NCI-H2107 treated with DMSO at 0.1 percent for 48 hours (cell line): ENCODE measurements around the gene EDAR.
A peak's percentile ranks its signal among the peaks of the same experiment; 100 is the strongest.

Experiments
- DNase-seq: peaks from one replicate; lab custom pipeline; 2025; ENCODE audit not compliant: unreplicated experiment; lab: John Stamatoyannopoulos, UW

The EDAR gene

DNA sequence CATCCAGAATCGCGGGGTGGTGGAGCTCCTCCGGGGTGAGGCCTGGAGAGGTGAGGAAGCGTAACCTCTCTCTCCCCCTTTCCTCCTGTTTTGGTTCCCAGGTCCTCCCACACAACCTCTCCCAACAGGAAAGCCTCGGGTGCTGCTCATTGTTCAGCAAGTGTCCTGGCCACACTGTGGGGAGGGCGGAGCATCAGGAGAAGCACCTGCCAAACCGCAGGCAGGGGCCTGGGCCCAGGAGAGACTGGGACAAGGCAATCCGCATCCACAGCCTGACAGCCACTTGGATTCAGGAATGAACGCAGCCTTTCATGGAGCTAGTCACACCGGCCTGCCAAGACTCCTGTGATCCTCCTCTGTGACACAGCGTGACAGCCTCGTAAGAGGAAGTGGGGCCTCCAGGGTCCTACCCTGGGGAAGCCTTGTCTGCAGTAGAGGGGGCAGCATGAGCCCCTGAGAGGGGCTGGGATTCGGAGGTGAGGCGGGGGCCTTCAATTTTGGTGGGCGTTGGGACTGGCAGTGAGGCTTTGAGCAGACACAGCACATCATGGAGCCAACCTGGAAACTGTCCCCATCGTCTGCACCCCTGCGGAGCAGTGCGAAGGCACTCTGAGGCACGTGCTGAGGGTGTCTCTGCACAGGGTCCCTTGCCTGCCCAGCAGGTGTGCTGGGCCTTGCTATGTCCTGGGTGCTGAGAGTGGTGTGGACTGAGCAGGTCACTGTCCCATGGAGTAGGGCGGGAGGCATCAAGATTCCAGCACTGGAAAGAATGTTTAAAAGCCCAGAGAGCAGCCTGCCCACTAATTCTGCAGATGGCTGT, 62.2 kb downstream of the EDAR start:
- DNase-seq, result peak; percentile 13

DNA sequence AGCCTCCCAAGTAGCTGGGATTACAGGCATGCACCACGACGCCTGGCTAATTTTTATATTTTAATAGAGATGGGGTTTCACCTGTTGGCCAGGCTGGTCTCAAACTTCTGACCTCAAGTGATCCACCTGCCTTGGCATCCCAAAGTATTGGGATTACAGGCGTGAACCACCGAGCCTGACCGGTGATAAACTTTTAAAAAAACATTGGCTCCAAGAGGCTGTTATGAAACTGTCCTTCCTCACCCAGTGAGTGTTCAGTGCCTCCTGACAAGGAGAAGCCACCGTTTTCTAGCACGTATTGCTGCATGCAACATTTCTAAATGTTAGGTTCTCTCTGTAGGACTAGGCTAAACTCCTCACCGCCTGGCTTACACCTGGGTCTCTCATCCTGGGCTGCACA, 63.3 kb downstream of the EDAR start:
- no peak for DNase-seq

DNA sequence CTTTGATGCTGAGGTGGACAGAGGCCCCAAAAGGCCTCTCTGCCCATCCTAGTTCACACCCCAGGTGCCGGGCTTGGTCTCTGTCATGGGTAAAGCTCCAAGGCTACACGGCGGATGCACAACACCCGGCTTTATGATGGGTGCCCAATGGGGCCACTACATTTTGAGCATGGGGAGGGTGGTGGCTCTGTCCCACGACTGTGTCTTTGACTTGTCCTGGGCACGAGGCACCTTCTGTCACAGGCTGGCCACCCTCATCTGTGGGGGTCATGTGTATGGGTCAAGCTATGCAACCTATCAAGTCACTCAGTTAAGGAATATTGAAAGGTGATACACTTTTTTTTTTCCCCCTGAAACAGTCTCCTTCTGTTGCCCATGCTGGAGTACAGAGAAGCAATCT, 63.7 kb downstream of the EDAR start:
- DNase-seq, result no peak

DNA sequence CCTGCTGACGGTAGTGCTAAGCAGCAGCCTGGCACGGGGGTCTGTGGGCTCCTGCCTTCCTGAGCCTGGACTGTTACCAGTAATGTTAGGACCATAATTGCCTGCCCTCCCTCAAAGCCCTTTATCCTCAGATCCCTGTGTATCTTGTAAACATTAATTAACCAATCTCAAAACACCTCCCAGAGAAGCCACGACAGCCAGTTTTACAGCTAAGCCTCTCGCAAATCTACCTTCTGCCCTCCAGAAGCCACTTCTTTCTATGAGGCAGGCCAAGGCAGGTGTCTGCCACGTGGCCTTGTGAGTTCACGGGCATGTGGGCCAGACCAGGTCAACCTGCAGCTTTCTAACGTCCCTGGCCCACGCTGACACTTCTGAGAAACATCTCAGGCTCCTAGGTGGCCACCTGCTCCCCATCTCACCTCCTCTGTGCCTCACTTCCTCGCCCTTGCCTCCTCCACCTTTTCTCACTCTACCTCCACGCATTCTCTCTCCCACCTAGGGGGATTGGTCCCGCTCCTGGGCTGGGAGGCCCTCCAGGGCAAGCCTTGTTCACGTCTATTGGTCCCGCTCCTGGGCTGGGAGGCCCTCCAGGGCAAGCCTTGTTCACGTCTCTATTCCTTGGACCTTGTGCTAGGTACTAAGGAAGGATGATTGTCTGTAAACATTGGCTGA, 64.3 kb downstream of the EDAR start:
- no peak for DNase-seq

DNA sequence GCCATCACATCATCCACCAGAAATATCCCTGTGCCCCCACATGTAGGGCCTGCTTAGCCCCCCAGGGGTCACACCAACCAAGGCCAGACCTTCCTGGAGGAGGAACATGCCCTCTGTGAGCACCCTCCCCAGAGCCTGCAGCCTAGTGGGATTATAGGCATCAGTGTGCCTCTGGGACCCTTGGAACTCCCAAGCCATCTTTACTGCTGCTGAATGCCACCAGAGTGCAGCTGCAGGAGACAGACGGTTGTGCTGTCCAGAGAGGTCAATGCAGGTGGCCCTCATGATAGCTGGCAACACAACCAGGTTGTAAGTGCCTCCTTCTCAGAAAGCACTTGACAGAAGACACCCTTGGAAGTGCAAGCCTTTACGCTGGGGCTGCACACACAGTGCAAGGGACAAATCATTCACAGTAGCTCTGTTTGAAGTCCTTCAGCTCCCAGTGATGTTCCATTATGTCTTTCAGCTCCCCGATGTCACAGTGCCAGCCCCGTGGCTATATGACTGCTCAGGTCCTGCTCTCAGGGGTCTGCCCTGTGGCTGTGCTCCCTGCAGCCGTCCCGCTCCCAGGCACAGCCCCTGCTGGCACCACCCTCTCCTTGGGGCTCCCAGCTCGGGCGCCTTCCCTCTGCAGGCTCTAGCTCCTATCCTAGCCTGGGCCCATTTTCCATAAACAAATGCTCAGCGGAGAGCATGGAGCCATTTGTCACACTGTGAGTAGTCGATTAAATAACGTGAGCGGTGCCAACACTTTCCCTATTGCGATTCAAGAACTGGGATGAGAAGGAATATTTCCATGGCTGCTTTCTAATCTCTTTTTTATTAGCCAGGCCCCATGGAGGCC, 65.1 kb downstream of the EDAR start:
- DNase-seq, result no peak

DNA sequence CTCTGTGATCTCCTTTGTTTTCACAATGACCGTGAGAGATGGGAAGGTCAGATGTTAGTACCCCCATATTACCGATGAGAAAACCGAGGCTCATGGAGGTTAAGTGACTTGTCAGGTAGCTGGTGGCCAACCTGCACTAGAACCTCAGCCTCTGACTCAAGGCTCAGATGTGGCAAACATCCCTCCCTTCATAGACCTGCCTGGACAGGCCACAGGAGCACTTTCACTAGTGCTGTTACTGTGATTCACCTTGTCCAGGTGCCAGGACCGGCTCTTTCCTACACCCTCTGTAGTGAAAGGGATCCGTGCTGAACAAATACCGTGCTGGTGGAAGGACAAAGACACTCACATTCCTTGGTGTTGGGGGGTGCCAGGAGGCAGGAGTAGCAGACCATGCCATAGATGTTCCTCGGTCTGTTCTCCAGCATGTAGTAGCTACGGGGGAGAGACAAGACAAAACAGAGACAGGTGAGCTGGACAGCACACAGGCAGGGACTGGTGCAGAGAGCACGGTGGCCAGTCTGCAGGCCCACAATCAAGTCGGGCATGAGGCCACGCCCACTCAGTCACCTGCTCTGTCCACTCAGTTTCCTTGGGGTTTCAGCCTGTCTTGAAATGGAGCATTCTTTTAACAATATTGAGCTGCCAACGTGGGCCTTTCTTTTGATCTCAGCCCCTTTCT, 65.9 kb downstream of the EDAR start:
- no peak for DNase-seq

DNA sequence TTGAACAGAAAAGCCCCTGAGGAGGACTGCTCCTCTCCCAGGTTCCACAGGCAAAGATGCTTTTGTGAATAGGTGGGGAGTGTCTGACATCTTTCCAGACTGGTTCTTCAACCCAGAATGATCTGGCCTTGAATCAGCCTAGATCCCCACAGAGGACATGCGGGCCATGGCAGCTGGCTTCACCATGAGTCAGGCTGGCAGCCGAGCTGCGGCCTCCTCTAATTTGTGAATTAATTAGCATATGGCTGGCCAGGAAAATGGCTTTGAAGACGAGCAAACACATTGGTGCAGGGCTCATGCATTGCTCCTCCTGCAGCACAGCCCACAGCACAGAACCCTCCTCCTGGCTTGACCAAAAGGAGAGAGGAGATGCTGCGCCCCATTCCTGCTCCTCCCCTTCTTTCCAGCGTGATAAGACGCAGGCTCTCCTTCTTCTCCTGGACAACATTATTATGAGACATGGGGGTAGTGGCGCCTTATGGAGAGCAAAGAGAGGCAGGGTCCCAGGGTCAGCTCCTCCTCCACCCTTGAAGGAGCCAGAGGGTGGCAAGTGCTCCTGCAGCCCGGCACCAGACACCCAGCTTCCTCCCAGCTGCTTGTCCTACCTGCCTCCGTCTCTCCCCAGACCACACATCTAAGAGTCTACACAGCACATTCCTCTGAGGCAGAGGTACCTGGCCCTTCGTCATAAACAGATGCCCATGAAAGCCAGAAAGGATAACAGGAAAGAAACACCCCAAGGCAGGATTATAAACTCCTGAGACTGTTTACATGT, 66.7 kb downstream of the EDAR start:
- DNase-seq, result no peak

DNA sequence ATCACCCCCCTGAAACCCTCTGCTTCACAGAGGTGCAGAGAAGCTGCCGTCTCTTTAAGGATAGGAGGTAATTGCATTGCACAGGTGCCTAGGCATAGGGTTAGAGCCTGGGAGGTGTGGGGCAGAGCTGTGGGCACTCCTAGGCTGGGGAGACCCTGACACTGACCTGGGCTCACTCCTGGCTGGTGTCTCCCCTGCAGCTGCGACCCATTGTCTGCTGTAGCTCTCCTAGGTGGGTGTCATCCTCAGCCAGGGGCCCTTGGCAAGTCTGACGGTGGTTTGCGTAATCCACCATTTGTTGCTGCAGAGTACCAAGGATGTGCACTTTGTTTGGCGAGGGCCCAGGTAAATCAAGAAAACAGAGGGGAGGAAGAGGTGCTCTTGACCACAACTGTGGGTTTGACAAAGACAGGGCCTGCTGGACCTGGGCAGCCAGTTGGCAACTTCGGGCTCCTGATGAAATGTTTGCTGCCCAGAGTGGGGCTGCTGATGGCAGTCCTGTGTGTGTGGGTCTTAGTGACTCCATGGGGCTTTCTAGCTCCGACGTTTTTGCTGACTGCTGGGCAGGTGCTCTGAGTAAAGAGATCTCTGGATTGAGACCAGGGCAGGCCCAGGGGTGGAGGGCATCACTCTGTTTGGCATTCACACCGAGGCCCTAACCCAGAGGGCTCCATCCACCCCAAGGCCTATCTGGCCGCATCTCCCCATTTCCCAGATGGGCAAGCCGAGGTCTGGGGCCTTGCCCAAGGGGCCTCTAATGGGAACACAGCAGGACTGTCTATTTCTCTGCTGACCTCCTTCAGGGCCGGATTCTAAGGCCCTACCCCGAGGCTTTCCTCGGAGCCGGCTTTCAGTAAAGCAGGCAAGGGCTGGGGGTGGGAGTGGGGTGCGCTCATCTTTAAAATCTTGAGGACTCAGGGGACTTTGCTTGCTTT, 67.7 kb downstream of the EDAR start:
- no peak for DNase-seq

DNA sequence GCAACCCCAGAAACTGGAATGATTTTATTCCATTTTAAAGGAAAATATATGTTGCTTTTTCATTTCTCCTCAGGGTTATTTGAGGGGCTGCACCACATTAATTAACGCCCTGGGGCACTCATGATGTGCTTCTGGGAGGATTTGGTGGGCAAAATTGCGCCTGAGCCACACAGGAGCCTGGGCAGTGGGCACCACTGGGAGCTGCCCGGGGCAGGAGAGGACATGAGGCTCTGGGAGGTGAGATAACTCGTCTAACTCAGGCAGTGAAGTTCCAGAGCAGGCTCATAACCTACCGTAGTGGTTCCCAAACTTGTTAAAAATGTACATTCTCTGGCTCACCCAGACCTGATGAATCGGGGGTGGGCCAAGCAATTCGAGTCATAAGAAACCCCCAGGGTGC, 68.3 kb downstream of the EDAR start:
- DNase-seq, result no peak

DNA sequence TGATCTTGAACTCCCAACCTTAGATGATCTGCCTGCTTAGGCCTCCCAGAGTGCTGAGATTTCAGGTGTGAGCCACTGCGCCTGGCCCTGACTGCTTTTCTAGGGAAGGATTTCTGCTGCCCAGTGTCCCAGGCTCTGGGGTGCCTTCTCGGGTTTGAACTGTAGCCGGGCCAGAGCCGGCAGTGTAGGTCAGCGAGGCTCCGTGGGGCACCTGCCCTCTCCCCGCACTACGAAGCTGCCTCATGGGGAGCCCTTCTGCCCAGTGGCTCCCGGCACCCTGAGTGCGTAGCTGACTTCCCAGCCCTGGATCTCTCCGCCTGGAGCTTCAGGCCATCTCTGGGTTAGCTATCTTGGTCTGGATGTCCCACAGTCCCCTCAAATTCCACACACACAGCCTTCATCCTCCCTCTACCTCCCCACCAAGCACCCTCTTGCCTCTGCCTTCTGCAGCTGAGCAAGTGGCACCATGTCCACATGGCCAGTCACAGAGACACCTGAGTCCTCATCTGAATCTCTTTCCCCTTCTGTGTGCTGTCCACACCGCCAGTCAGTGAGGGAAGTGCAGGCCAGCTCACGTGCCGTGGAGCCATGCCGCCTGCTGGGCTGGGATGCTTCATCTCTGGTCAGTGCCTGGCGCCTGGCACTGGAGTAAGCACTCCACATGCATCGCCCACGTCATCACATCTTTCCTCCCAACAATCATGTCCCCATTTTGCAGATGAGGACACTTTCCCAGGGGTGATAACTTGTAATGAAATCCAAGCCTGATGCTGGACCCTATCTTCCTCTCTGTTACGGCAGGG, 69.2 kb downstream of the EDAR start:
- DNase-seq, result no peak

DNA sequence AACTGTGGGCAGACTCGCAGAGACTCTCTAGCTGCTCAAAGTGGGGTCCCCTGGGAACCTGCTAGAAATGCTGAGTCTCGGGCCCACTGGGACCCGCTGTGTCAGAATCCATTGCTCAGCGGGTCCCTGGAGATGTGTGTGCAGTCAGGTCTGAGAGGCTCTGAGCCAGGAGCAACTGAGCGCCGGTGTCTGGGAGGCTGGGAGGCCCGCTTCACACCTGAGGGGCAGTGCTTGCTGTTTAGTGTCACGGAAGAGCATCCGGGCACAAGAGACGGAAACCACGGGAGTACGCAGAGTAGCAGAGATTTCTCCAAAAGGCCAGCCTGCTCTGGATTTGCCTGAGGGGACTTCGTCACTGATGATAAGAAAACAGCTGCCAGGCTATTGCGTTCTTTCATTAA, 70.1 kb downstream of the EDAR start:
- DNase-seq, result no peak

DNA sequence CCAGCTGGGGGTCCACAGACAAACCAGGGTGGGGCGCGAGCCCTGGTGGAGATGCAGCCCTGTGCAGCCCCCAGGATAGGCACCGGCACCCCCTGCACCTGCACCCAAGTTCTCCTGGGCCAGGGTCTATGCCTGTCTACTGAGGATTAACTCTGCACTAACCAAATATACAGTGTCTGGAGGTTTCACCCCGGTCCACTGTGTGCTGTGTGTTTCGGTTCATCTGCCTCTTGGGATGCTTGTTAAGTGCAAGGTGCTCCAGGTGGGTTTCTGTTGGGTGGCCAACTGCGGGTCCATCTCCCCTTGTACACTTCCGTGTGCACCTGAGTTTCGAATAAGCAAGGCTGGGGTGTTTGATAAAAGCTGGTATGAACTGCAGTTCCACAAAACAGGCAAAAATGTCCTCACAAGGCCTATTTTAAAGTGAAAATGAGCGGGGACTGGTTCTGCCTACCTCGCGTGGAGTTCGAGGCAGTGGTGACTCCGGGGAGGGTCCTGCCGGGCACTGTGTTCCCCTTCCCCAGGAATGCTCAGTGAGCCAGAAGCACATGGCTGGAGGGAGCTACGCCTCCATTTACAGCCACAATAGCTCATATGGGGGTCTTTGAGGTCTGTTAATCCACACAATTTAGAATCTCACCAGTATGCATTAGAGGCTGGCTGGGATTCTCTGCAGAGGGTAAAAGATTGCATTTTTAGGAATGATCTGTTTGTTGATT, 70.7 kb downstream of the EDAR start:
- no peak for DNase-seq

DNA sequence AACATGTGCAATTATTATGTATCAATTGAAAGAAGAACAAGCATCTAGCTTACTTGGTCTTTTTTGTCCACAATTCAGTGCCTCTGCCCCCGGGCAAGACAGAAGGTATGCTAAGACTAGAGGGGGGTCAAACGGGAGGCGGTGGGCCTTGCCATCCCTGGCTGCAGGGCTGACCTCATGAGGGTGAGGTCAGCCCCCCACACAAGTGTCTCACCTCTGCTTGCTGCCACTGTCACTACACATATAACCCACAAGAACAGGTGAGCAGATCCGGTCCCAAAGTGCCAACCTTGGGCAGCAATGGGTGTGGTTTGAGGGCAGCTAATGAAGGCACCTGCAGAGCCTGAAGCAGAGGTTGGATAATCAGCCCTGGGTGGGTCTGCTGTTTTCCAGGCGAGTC, 71.5 kb downstream of the EDAR start:
- DNase-seq, result no peak

DNA sequence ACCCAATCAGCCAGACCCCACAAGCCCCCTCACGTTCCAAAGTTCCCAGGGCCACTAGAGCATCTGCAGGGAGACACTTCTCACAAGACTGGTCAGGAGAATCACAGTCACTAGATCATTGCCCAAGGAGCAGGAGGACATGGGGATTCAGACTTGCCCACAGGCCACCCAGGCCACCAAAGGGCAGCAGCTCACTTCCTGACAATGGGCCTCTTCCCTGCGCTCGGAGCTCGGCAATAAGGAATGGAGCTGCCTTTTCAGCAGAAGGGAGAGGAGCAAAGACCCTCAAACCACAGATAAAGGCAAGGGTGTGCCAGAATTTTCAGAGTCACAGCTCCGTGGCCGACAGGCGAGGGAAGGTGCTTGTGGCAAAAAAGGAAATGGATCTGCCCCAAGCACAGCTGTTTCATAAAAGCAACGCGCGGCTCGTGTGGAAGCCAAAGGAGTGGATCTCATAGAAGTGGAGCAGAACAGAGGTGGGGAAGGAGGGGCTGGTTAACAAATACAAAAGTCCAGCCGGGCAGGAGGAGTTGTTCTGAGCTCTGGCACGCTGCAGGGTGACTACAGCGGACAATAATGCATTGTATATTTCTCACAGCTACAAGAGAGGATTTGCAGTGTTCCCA, 72.1 kb downstream of the EDAR start:
- no peak for DNase-seq

DNA sequence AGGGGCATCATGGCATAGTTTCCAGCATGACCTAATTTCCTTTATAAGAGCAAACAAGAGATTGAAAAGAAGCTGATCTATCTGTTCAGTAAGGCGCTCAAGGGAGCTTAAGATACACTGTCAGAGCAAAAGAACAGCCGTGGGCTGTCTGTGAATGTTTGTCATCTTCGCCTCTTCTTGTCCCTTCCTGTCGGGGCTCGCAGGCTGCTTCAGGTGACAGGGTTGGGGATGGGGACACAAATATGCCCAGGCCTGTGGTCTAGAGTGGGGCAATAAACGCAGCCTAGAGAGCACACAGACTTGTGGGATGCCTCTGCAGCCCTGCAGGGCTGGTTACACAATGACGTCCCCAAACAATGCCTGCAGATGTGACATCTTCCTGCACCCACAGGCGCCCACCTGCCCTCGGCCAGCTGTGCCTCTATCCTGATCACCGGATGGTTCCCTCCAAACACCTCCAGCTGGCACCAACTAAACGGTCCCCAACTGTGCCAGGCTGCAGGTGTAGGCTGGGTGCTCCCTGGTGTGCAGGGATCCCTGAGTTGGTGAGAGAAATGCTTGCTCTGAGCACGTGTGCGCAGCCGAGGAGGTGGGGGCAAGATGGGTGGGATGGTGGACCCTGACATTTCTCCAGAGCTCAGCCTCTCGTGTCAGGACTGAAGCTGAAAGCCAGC, 72.8 kb downstream of the EDAR start:
- DNase-seq, result peak; percentile 25

DNA sequence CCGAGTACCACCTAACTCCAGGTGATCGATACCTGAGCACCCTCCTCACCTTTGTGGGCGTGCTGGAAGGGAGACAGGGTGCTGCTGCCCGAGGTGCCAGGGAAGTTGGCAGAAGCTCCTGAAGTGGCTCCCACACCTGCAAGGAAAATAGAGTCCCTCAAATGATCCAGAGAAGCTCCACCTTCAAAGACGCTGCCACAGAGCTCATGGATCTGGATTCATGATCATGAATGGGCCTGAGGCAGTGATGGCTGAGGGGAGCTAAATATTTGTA, 76.5 kb downstream of the EDAR start:
- DNase-seq, result no peak
